ENCODE data around the gene PLET1. TPM values are rescaled to one million over a fixed set of nuclear protein-coding genes. Genes with fewer than 3 reads are reported as not detected.

PLET1 gene
- total RNA-seq, 1 donor from 2014 or later: not detected

- H3K27me3 Mint-ChIP-seq (ENCODE audit: low read depth, unreplicated experiment): no peaks in the 10 kb centered on the region
- Histone ChIP-seq H3K4me2 (ENCODE audit: low read length) (peak overlapping the region; percentile 13), H3K9ac (ENCODE audit: low read length) (no peak overlapping the region), H3K27ac (ENCODE audit: low read depth, low read length) (peak overlapping the region; percentile 59), H4K20me1 (ENCODE audit: insufficient read depth, low read length) (peaks cover 16% of the 10 kb centered on the region), H3K9me3 (ENCODE audit: insufficient read depth, low read depth, low read length) (no peaks in the 10 kb centered on the region), H3K4me3 (ENCODE audit: insufficient read depth, low read depth, low read length) (no peak overlapping the region), H3K36me3 (ENCODE audit: insufficient read depth, low read length) (peaks cover 34% of the 10 kb centered on the region), H3K4me1 (ENCODE audit: insufficient read depth, low read length) (peaks cover 21% of the 10 kb centered on the region), H2AFZ (ENCODE audit: low read depth, low read length) (no peak overlapping the region), H3K79me2 (ENCODE audit: insufficient read depth, low read length) (peaks cover 51% of the 10 kb centered on the region), H3K27me3 (ENCODE audit: insufficient read depth, low read length) (no peaks in the 10 kb centered on the region)
- peaks cover 17% of the 10 kb centered on the region for H3K4me1 Mint-ChIP-seq (ENCODE audit: low read depth, unreplicated experiment)
- H3K9me3 Mint-ChIP-seq (ENCODE audit: unreplicated experiment): no peaks in the 10 kb centered on the region
- peaks cover 3% of the 10 kb centered on the region for H3K36me3 Mint-ChIP-seq (ENCODE audit: low read depth, unreplicated experiment)
- TF ChIP-seq EZH2 (IDR thresholded peaks at IDR 0.05; ENCODE audit: insufficient read depth, low read length): no peak
- TF ChIP-seq CTCF (IDR thresholded peaks at IDR 0.05; ENCODE audit: insufficient read depth, low read depth, low read length): no peak
- peak; percentile 94 for DNase-seq (ENCODE audit: low read depth)
- FAIRE-seq: peak; percentile 50
- H3K27ac Mint-ChIP-seq (ENCODE audit: unreplicated experiment): peak overlapping the region; percentile 88
- no peak overlapping the region for H3K4me3 Mint-ChIP-seq (ENCODE audit: unreplicated experiment)
Observed at GRCh38 chr11:112229746-112230433, 30.8 kb downstream of the PLET1 start.

- Histone ChIP-seq H2AFZ (ENCODE audit: low read depth, low read length) (no peak overlapping the region), H3K4me1 (ENCODE audit: insufficient read depth, low read length) (peaks cover 21% of the 10 kb centered on the region), H3K79me2 (ENCODE audit: insufficient read depth, low read length) (peaks cover 51% of the 10 kb centered on the region), H3K36me3 (ENCODE audit: insufficient read depth, low read length) (peaks cover 31% of the 10 kb centered on the region), H3K9me3 (ENCODE audit: insufficient read depth, low read depth, low read length) (no peaks in the 10 kb centered on the region), H3K27ac (ENCODE audit: low read depth, low read length) (no peak overlapping the region), H3K9ac (ENCODE audit: low read length) (no peak overlapping the region), H4K20me1 (ENCODE audit: insufficient read depth, low read length) (peaks cover 16% of the 10 kb centered on the region), H3K27me3 (ENCODE audit: insufficient read depth, low read length) (no peaks in the 10 kb centered on the region), H3K4me2 (ENCODE audit: low read length) (no peak overlapping the region), H3K4me3 (ENCODE audit: insufficient read depth, low read depth, low read length) (no peak overlapping the region)
- no peak for TF ChIP-seq CTCF (IDR thresholded peaks at IDR 0.05; ENCODE audit: insufficient read depth, low read depth, low read length)
- TF ChIP-seq EZH2 (IDR thresholded peaks at IDR 0.05; ENCODE audit: insufficient read depth, low read length): no peak
- peak overlapping the region; percentile 50 for H3K4me3 Mint-ChIP-seq (ENCODE audit: unreplicated experiment)
- DNase-seq (ENCODE audit: low read depth) (no peak), FAIRE-seq (no peak)
- H3K4me1 Mint-ChIP-seq (ENCODE audit: low read depth, unreplicated experiment): peaks cover 17% of the 10 kb centered on the region
- H3K36me3 Mint-ChIP-seq (ENCODE audit: low read depth, unreplicated experiment): peaks cover 3% of the 10 kb centered on the region
- peak overlapping the region; percentile 88 for H3K27ac Mint-ChIP-seq (ENCODE audit: unreplicated experiment)
- H3K27me3 Mint-ChIP-seq (ENCODE audit: low read depth, unreplicated experiment): no peaks in the 10 kb centered on the region
- H3K9me3 Mint-ChIP-seq (ENCODE audit: unreplicated experiment): no peaks in the 10 kb centered on the region
Observed at GRCh38 chr11:112229159-112229558, 31.5 kb downstream of the PLET1 start.

GRCh38 chr11:112228706-112229105 is 32.0 kb downstream of the PLET1 start:
- Histone ChIP-seq H3K36me3 (ENCODE audit: insufficient read depth, low read length) (peaks cover 28% of the 10 kb centered on the region), H3K9me3 (ENCODE audit: insufficient read depth, low read depth, low read length) (no peaks in the 10 kb centered on the region), H3K9ac (ENCODE audit: low read length) (no peak overlapping the region), H3K4me1 (ENCODE audit: insufficient read depth, low read length) (peaks cover 21% of the 10 kb centered on the region), H3K4me3 (ENCODE audit: insufficient read depth, low read depth, low read length) (no peak overlapping the region), H3K27me3 (ENCODE audit: insufficient read depth, low read length) (no peaks in the 10 kb centered on the region), H3K79me2 (ENCODE audit: insufficient read depth, low read length) (peaks cover 51% of the 10 kb centered on the region), H2AFZ (ENCODE audit: low read depth, low read length) (no peak overlapping the region), H3K4me2 (ENCODE audit: low read length) (no peak overlapping the region), H4K20me1 (ENCODE audit: insufficient read depth, low read length) (peaks cover 16% of the 10 kb centered on the region), H3K27ac (ENCODE audit: low read depth, low read length) (no peak overlapping the region)
- H3K4me3 Mint-ChIP-seq (ENCODE audit: unreplicated experiment): peak overlapping the region; percentile 7
- H3K9me3 Mint-ChIP-seq (ENCODE audit: unreplicated experiment): no peaks in the 10 kb centered on the region
- peak overlapping the region; percentile 30 for H3K27ac Mint-ChIP-seq (ENCODE audit: unreplicated experiment)
- no peaks in the 10 kb centered on the region for H3K27me3 Mint-ChIP-seq (ENCODE audit: low read depth, unreplicated experiment)
- peaks cover 3% of the 10 kb centered on the region for H3K36me3 Mint-ChIP-seq (ENCODE audit: low read depth, unreplicated experiment)
- FAIRE-seq (no peak), DNase-seq (ENCODE audit: low read depth) (no peak)
- no peak for TF ChIP-seq CTCF (IDR thresholded peaks at IDR 0.05; ENCODE audit: insufficient read depth, low read depth, low read length)
- no peak for TF ChIP-seq EZH2 (IDR thresholded peaks at IDR 0.05; ENCODE audit: insufficient read depth, low read length)
- H3K4me1 Mint-ChIP-seq (ENCODE audit: low read depth, unreplicated experiment): peaks cover 17% of the 10 kb centered on the region
